GM12801 (cell line): ENCODE data around the gene CDKN2D.

Experiments
- TF ChIP-seq, protein P1 (sequence below): IDR thresholded peaks from one replicate; pipeline ENCODE4 v1.5.1; 2011; ENCODE audit warnings: control low read depth; ENCODE audit not compliant: insufficient read length; ENCODE audit errors: extremely low read depth

CDKN2D gene

GRCh38 chr19:10533646-10534386 is 35.0 kb downstream of the CDKN2D start:
- TF ChIP-seq, protein P1, sequence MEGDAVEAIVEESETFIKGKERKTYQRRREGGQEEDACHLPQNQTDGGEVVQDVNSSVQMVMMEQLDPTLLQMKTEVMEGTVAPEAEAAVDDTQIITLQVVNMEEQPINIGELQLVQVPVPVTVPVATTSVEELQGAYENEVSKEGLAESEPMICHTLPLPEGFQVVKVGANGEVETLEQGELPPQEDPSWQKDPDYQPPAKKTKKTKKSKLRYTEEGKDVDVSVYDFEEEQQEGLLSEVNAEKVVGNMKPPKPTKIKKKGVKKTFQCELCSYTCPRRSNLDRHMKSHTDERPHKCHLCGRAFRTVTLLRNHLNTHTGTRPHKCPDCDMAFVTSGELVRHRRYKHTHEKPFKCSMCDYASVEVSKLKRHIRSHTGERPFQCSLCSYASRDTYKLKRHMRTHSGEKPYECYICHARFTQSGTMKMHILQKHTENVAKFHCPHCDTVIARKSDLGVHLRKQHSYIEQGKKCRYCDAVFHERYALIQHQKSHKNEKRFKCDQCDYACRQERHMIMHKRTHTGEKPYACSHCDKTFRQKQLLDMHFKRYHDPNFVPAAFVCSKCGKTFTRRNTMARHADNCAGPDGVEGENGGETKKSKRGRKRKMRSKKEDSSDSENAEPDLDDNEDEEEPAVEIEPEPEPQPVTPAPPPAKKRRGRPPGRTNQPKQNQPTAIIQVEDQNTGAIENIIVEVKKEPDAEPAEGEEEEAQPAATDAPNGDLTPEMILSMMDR = no peak

GRCh38 chr19:10532457-10532856 is 36.3 kb downstream of the CDKN2D start:
- TF ChIP-seq, protein P1 = no peak

GRCh38 chr19:10525636-10526035 is 43.1 kb downstream of the CDKN2D start:
- TF ChIP-seq, protein P1 = no peak

- TF ChIP-seq, protein P1 = no peak
Observed at GRCh38 chr19:10523135-10523636, 45.6 kb downstream of the CDKN2D start.

DNA sequence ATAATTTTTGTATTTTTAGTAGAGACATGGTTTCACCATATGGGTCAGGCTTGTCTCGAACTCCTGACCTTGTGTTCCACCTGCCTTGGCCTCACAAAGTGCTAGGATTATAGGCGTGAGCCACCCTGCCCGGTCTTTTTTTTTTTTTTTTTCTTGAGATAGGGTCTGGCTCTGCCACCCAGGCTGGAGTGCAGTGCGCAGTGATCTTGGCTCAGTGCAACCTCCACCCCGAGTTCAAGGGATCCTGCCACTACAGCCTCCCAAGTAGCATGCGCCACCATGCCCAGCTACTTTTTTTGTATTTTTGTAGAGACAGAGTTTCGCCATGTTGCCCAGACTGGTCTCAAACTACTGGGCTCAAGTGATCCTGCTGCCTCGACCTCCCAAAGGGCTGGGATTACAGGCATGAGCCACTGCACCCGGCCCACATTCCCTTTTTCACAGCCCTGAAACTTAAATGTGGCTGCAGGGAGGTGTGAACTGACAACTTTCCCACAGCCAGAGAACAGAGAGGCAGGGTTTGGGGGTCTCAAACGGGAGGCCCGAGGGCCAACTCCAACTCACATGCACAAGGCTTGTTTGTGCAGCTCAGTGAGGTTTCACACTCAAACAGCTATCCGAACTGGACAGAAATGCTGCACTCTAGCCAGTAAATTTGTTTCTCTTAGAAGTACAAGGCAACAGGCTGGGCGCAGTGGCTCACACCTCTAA is 47.2 kb downstream of the CDKN2D start:
- TF ChIP-seq, protein P1 = no peak

- TF ChIP-seq, protein P1 = no peak
Observed at GRCh38 chr19:10520652-10521318, 48.0 kb downstream of the CDKN2D start.

DNA sequence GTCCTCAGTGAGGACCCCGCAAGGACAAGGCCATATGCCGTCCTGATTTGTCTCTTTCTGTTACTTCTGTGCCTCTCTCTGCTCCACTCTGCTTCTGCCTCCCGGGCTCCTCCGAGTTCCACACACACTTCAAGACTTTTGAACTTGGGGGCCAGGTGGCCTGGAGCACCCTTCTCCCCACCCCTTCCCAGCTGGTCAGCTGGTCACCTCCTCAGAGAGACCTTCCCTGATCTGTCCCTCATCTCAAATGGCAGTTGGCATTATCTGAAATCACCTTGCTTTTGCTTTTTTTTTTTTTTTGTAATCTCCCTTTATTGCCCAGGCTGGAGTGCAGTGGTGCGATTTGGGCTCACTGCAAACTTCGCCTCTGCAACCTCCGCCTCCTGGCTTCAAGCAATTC is 49.4 kb downstream of the CDKN2D start:
- TF ChIP-seq, protein P1 = no peak
